OCI-LY3 (cell line): Measurements from ENCODE around the gene ITPR1.

Experiments
- H2AFZ ChIP-seq: fragments of 200-600, 300-600 bp; shearing (Covaris generic); 2 replicates; pipeline ENCODE4 v1.6.0; 2014; ENCODE audit warnings: antibody characterized with exemption, low read depth, low read length
- H3K27ac ChIP-seq: fragments of 200-600, 300-600 bp; sonication (generic); 2 replicates; pipeline ENCODE4 v1.5.1; 2014; ENCODE audit warnings: mild to moderate bottlenecking, low read length, moderate library complexity, mixed read lengths
- H3K27me3 ChIP-seq: fragments of 200-600, 300-600 bp; sonication (generic); 2 replicates; pipeline ENCODE4 v1.6.1; 2014; ENCODE audit warnings: low read depth, low read length, mixed read lengths
- H3K36me3 ChIP-seq: fragments of 200-600, 300-600 bp; sonication (generic); replicated peaks from 2 replicates; pipeline ENCODE3; 2014; ENCODE audit warnings: low read depth, low read length, mixed read lengths
- H3K4me1 ChIP-seq: fragments of 300-600, 200-600 bp; sonication (generic); 2 replicates; pipeline ENCODE4 v1.6.1; 2014; ENCODE audit warnings: low read length, mixed read lengths
- H3K4me2 ChIP-seq: fragments of 200-600, 300-600 bp; sonication (generic); 2 replicates; pipeline ENCODE4 v1.6.1; 2014; ENCODE audit warnings: low read length, mixed read lengths
- H3K4me3 ChIP-seq: fragments of 300-600, 200-600 bp; sonication (generic); 2 replicates; pipeline ENCODE4 v1.5.1; 2014; ENCODE audit warnings: antibody characterized with exemption, mild to moderate bottlenecking, low read length, moderate library complexity
- H3K79me2 ChIP-seq: fragments of 300-600, 200-600 bp; shearing (Covaris generic); 2 replicates; pipeline ENCODE4 v1.6.1; 2014; ENCODE audit warnings: mild to moderate bottlenecking, low read length, mixed read lengths
- H3K9ac ChIP-seq: fragments of 300-600, 200-600 bp; shearing (Covaris generic); 2 replicates; pipeline ENCODE4 v1.6.0; 2014; ENCODE audit warnings: mild to moderate bottlenecking, low read length, moderate library complexity
- H3K9me3 ChIP-seq: fragments of 200-600, 300-600 bp; shearing (Covaris generic); 2 replicates; pipeline ENCODE4 v1.6.1; 2014; ENCODE audit warnings: low read length, mixed read lengths; ENCODE audit not compliant: insufficient read depth
- H4K20me1 ChIP-seq: fragments of 200-600, 300-600 bp; sonication (generic); 2 replicates; pipeline ENCODE4 v1.6.1; 2016; ENCODE audit warnings: low read length, mixed read lengths; ENCODE audit not compliant: insufficient read depth
- EZH2phosphoT487 ChIP-seq: fragments of 200-600 bp; shearing (Covaris generic); IDR thresholded peaks from 2 replicates; pipeline ENCODE4 v1.6.1; 2018; ENCODE audit warnings: antibody characterized with exemption, mixed run types, low read depth
- TF ChIP-seq, protein P1 (sequence below): fragments of 200-600, 300-600 bp; sonication (generic); IDR thresholded peaks from 2 replicates; pipeline ENCODE4 v1.5.1; 2014; ENCODE audit warnings: antibody characterized with exemption, low read length, low read depth

ITPR1 gene

DNA sequence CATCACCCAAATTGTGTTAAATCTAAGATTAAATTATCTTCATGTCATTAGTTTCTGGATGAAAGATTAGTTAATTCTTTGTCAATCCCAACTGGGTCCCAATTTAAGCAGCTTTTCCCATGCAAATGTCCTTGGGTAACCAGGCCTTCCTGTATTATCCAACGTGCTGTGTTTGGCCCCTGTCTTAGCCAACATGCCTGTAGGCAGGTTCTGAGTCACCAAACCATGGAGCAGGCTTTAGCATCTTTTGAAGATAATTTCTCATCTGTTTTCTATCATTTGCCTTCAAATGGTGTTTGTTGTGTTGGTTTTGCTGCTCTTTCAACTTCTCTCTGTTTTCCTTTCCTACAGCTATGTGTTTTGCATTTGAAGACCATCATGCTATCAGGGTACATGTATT lies 216.2 kb downstream of the ITPR1 start:
- Histone ChIP-seq H4K20me1 (no peaks in the 10 kb centered on the region), H3K4me3 (no peak overlapping the region), H3K27ac (no peak overlapping the region), H3K4me2 (no peak overlapping the region), H3K9me3 (no peaks in the 10 kb centered on the region), H3K4me1 (no peaks in the 10 kb centered on the region), H2AFZ (no peak overlapping the region), H3K79me2 (no peaks in the 10 kb centered on the region), H3K27me3 (no peaks in the 10 kb centered on the region), H3K9ac (no peak overlapping the region), H3K36me3 (no peaks in the 10 kb centered on the region)
- TF ChIP-seq, protein P1, sequence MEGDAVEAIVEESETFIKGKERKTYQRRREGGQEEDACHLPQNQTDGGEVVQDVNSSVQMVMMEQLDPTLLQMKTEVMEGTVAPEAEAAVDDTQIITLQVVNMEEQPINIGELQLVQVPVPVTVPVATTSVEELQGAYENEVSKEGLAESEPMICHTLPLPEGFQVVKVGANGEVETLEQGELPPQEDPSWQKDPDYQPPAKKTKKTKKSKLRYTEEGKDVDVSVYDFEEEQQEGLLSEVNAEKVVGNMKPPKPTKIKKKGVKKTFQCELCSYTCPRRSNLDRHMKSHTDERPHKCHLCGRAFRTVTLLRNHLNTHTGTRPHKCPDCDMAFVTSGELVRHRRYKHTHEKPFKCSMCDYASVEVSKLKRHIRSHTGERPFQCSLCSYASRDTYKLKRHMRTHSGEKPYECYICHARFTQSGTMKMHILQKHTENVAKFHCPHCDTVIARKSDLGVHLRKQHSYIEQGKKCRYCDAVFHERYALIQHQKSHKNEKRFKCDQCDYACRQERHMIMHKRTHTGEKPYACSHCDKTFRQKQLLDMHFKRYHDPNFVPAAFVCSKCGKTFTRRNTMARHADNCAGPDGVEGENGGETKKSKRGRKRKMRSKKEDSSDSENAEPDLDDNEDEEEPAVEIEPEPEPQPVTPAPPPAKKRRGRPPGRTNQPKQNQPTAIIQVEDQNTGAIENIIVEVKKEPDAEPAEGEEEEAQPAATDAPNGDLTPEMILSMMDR: no peak
- TF ChIP-seq EZH2phosphoT487: no peak

DNA sequence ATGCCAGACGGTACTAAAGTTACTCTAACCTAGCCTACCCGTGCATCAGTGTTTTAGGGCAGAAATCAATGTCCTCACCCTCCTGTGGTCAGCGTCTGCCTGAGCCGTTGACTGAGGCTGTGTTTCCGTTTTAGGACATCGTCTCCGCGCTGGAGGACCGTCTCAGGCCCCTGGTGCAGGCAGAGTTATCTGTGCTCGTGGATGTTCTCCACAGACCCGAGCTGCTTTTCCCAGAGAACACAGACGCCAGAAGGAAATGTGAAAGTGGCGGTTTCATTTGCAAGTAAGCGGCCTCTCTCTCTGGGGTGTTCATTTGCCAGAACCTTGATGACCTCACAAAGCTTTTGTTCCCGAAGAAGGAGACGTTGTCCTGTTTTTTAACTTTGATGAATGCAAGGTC lies 217.0 kb downstream of the ITPR1 start:
- Histone ChIP-seq H3K9me3 (no peaks in the 10 kb centered on the region), H3K27ac (no peak overlapping the region)

DNA sequence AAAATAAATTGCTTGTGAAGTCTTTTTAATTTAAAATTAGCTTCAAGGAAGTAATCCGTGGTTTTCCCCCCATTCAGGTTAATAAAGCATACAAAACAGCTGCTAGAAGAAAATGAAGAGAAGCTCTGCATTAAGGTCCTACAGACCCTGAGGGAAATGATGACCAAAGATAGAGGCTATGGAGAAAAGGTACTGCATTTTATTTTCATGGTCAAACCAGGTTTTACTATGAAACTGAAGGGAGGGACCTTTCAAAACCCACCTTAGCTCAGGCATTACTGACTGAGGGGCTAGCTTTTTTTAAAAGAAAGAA lies 218.5 kb downstream of the ITPR1 start:
- TF ChIP-seq EZH2phosphoT487: no peak
- TF ChIP-seq, protein P1: no peak
- Histone ChIP-seq H4K20me1 (no peaks in the 10 kb centered on the region), H2AFZ (no peak overlapping the region), H3K9ac (no peak overlapping the region), H3K27ac (no peak overlapping the region), H3K4me3 (no peak overlapping the region), H3K4me1 (no peaks in the 10 kb centered on the region), H3K4me2 (no peak overlapping the region), H3K36me3 (no peaks in the 10 kb centered on the region), H3K9me3 (no peaks in the 10 kb centered on the region), H3K27me3 (no peaks in the 10 kb centered on the region), H3K79me2 (no peaks in the 10 kb centered on the region)

More for the DNA sequence above, 217.0 kb downstream of the ITPR1 start:
- no peaks in the 10 kb centered on the region for H3K36me3 ChIP-seq
- no peaks in the 10 kb centered on the region for H3K4me1 ChIP-seq
- no peaks in the 10 kb centered on the region for H3K79me2 ChIP-seq
- no peaks in the 10 kb centered on the region for H4K20me1 ChIP-seq
- no peak for TF ChIP-seq EZH2phosphoT487
- TF ChIP-seq, protein P1: no peak
- no peak overlapping the region for H3K4me2 ChIP-seq
- no peak overlapping the region for H3K4me3 ChIP-seq
- no peak overlapping the region for H3K9ac ChIP-seq
- H3K27me3 ChIP-seq: no peaks in the 10 kb centered on the region
- no peak overlapping the region for H2AFZ ChIP-seq

DNA sequence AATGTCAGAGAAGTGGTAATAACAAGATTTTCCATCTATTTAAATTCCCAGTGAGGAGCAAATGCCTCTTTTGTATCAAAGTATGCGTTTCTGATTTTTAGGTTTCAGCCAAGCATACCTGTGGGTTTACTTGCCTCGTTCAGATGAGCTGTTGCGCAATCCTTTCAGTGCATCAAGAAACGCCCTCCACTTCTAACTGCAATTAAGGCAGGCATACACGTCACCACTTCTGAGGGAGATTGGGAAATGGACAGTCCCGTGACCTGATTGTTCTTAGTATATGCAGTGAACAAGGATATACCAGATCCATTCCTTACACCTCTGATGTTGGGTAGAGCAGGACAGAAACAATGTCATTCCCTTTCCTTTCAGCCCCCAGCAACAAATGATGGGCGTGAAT lies 219.0 kb downstream of the ITPR1 start:
- Histone ChIP-seq H3K9me3 (no peaks in the 10 kb centered on the region), H3K27ac (no peak overlapping the region), H3K27me3 (no peaks in the 10 kb centered on the region), H3K4me3 (no peak overlapping the region), H2AFZ (no peak overlapping the region), H3K4me2 (no peak overlapping the region), H3K36me3 (no peaks in the 10 kb centered on the region), H3K4me1 (no peaks in the 10 kb centered on the region), H3K79me2 (no peaks in the 10 kb centered on the region), H4K20me1 (no peaks in the 10 kb centered on the region), H3K9ac (no peak overlapping the region)
- TF ChIP-seq, protein P1: no peak
- no peak for TF ChIP-seq EZH2phosphoT487
